Tibial nerve (tissue), 4 donors: ENCODE measurements around the gene MCM3AP.

Experiments
- CTCF ChIP-seq, 5 experiments: fragments of 200-600 bp in 3 of 5; fragments of 450-650 bp in 2 of 5; sonication (generic) in 3 of 5; IDR thresholded peaks; one replicate each; pipeline ENCODE4 v1.5.1; 2016 to 2019; ENCODE audit warnings: antibody characterized with exemption in 5 of 5, mild to moderate bottlenecking in 3 of 5, moderate library complexity in 2 of 5
- EP300 ChIP-seq, 2 donors: sonication (generic); formaldehyde crosslinking; IDR thresholded peaks; one replicate each; pipeline ENCODE4 v1.6.1; 2017; ENCODE audit warnings: antibody characterized with exemption in 2 of 2, mild to moderate bottlenecking in 1 of 2
- POLR2A ChIP-seq, 2 donors: fragments of 450-650 bp; IDR thresholded peaks; one replicate each; pipeline ENCODE4 v1.6.1; 2017; ENCODE audit warnings: antibody characterized with exemption in 2 of 2, mild to moderate bottlenecking in 2 of 2, moderate library complexity in 2 of 2

DNA sequence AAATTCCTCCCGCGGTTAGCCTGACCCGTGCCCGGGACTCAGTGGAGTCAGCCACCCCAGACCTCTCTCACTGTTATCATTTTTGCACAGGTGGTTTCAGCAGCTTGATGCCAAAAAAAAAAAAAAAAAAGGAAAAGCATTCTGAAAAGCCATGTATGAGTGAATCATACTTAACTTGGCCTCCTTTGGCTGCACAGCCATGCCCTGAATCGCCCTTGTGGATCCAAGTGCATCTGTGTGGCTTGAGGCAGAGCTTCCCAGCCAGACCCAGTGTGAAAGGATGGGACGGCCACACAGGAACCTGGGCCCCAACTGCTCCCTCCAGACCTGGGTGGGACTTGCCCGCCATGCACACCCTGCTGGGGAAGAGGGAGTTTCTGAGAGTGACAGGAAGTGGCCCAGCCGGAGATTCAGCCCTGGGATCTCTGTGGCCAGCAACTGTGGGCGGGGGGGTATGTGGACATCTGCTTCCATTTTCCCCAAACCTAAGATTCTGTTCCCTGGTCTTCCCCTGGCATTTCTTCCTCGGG, 9.3 kb upstream of the MCM3AP start:
- TF ChIP-seq CTCF (IDR thresholded peaks at IDR 0.05) (no peak), EP300 (IDR thresholded peaks at IDR 0.05) (no peak), POLR2A (IDR thresholded peaks at IDR 0.05) (no peak)
